ENCODE measurements around the gene SYNE1. TPM values are rescaled to one million over a fixed set of nuclear protein-coding genes. Genes with fewer than 3 reads are reported as not detected.
A peak's percentile ranks its signal among the peaks of the same experiment; 100 is the strongest.
"Not testable (repeated sequence)": the region's sequence is repeated elsewhere in the genome, so short reads cannot be mapped to it uniquely, and the experiment has no call there.

Gene SYNE1
- total RNA-seq, 1 experiment from 2014 or later = 20.9 TPM

DNA sequence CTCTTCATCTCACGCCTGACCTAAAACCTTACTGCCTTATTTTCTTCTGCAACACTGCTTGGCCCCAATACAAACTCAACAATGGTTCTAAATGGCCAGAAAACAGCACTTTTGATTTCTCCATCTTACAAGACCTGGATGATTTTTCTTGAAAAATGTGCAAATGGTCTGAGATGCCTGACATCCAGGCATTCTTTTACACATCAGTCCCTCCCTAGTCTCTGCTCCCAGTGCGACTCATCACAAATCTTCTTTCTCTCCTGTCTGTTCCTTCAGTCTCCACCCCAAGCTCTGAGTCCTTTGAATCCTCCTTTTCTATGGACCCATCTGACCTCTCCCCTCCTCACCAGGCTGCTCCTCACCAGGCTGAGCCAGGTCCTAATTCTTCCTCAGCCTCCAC lies 145.7 kb downstream of the SYNE1 start:
- not testable (repeated sequence) for DNase-seq (ENCODE audit: low read depth)

DNA sequence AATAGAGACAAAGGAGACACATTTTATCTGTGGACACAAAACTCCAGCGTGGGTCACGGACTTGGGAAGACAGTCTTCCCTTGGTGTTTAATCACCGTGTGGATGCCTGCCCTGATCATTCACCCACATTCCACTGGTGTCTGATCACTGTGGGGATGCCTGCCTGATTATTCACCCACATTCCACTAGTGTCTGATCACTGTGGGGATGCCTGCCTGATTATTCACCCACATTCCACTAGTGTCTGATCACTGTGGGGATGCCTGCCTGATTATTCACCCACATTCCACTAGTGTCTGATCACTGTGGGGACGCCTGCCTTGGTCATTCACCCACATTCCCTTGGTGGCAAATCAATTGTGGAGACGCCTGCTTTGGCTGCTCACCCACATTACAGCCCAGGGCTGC lies 146.2 kb downstream of the SYNE1 start:
- peak; percentile 49 for DNase-seq (ENCODE audit: low read depth)

DNA sequence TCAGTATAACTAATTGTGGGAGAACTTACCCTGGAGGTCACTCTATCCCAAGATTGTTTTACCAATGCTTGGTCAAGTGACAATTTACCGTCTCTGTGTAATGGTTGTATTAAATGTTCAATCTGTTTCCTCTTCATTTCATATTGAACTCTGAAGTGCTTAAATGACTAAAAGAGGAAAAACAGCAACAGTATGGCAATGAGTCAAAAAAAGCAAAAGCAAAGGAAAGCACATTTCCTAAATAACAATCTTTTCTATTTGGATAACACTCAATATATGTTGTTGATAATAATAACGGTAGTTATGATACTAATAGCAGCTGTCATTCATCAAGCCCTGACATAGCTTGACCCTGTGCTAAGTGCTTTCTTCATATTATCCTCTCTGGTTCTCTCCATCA lies 152.4 kb downstream of the SYNE1 start:
- DNase-seq (ENCODE audit: low read depth) = no peak

DNA sequence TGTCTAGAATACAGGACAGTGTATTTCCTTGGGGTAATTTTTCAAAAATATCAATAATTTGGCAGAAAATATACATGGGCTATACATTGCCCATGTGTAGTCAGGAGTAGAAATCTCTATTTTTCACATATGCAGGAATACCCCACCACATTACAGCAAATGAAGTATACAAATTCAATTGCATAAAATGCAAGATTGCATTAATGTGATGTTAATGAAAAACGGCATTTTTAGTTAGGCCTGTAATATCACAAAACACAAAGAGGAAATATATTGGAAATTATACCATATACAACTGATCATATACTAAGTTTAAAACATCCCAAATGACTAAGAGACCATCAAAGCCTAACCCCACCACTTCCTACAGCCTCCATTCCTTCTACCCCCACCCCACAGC lies 154.9 kb downstream of the SYNE1 start:
- DNase-seq (ENCODE audit: low read depth) = no peak

DNA sequence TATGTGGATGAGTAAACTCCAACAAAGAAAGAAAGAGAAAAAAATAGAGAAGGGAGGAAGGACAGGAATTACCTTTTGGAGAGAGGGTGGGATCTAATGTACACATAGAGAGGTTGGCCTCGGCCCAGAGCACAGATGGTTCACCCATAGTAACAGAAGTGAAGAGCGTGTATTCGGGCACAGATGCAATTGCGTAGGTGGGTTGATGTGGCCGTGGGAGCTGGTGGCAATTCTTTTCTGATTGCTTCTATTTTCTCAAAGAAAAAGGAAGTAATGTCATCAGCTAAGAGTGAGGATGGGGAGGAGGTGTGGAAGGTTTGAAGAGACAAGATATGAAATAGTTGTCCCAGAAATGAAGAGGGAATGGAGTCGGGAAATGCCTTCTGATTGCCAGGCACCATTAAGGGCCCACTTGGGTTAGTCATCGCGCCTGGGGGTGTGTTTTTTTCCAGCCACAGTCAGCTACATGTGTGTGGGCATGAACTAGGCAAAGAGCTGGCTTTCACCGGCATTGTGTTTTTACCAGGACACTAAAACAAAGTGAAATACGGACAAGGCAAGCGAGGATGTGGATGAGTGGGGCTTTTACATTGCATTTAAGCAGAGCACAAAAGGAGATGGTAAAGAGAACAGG lies 158.7 kb downstream of the SYNE1 start:
- DNase-seq (ENCODE audit: low read depth) = peak; percentile 41

DNA sequence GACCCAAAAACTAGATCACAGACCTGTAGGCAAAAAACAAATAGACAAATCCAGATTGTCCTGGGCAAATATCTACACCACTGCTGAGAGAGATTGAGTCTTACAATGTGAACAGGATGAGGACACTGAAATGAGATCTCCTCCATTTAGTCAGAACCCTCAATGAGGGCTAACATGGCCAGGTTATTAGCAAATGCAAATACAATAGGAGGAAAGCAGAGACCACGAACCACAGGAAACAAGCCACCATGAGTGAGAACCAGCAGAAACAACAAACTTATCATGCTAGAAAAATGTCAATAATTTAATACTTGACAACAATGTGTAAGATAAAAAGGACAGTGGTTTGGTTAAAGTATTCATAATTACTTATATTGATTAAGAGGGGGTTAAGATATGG lies 162.8 kb downstream of the SYNE1 start:
- no peak for DNase-seq (ENCODE audit: low read depth)

DNA sequence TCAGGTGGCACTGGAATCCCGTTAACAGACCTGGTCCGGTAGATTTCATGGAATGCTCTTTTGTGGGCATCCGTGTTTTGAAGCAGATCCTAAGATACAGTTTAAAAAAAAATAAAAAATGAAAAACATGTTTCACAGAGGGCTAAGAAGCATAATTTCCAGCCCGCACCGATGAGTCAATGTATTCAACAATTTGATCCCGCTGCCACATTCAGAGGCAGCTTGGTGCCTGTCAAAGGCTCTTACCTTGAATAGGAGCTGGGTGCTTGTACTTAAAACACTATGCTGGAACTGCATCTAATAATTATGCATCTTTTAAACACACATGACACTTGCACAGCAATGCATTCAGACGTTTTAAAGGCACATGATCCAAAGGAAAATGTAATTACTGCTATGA lies 164.8 kb downstream of the SYNE1 start:
- peak; percentile 35 for DNase-seq (ENCODE audit: low read depth)

DNA sequence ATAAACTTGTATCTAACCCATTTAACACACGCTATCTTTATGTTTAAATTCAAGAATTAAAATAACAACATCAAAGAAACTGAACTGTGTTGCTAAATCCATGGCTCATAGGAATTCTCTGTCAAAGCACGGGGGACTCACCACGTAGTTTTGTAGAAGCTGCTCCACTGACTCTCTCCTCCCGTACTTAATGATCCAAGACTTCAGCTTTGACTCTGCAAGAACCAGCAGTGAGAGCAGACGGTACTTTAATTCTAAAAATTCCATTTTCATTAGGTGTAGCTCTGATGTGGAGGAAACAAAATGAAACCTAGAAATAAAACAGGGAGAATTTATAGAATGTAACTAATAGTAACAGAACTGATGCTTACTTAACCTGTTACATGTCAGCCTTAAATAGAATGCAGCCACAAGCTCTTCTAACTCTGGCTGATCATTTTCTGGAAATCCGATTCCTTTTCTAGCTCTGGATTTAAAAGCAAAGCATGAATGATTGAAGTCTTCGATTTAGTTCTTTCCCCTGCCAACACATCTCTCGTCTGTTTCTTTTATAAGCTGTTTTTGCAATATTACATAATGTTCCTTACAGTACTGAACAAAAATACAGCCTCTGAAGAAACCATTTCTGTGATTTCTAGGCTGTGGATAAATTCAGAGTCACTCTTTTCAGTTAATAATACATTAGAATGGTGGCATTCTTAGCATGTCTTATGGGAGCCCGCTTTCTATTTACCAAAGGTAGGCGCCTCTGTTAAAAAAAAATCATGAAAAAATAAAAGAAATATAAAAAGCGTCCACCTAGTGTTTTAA lies 165.5 kb downstream of the SYNE1 start:
- DNase-seq (ENCODE audit: low read depth) = peak; percentile 41

DNA sequence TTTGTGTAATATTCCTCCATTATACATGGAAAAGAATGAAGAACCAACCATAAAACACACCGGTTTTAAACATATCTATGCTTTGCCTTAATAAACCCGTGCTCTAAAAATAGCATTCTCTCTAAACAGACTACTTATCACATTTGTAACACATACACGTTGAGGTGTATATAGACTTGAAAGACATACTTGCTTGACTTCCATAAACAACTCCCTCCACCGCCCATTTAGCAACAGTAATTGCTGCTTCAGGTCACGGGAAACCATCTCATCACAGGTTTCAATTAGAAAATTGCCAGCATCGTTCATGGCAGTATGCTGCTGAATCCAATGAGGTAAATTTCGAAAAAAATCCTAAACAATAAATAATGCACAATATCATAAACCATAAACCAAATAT lies 174.0 kb downstream of the SYNE1 start:
- no peak for DNase-seq (ENCODE audit: low read depth)

DNA sequence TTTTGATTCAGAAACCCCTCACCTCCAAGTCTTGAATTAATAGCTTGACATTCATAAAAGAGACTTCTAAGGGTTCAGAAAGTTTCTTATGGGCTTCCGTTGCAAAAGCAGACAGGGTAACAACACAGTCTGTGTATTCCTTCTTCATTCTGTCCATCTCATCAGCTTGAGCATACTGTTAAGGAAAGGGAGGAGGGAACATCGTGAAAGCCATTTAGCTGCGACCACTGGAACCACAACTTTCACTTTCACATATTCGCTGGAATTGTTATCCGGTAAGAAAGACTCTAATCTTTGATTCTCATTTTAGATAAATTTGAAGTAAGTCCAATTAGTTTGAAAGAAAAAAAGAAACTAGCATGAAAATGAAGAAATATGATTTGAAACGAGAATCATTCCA lies 174.4 kb downstream of the SYNE1 start:
- peak; percentile 45 for DNase-seq (ENCODE audit: low read depth)

DNA sequence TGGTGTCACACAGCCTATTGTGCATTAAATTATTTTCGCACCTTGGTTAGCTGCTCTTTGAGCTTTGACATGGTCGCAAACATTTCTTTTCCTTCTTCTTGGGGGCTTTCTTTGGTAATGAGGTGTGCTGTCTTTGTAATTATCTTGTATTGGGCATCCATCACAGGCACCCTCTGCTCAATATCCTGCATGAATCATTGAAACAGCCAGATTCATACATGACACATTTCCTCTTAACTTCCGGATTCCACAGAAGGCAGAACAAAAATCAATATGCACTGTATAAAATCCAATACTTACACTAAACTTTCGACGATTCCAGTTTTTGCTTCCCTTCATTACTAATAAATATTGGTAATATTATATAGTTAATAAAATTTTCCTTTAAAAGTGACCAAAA lies 175.6 kb downstream of the SYNE1 start:
- DNase-seq (ENCODE audit: low read depth) = peak; percentile 37

DNA sequence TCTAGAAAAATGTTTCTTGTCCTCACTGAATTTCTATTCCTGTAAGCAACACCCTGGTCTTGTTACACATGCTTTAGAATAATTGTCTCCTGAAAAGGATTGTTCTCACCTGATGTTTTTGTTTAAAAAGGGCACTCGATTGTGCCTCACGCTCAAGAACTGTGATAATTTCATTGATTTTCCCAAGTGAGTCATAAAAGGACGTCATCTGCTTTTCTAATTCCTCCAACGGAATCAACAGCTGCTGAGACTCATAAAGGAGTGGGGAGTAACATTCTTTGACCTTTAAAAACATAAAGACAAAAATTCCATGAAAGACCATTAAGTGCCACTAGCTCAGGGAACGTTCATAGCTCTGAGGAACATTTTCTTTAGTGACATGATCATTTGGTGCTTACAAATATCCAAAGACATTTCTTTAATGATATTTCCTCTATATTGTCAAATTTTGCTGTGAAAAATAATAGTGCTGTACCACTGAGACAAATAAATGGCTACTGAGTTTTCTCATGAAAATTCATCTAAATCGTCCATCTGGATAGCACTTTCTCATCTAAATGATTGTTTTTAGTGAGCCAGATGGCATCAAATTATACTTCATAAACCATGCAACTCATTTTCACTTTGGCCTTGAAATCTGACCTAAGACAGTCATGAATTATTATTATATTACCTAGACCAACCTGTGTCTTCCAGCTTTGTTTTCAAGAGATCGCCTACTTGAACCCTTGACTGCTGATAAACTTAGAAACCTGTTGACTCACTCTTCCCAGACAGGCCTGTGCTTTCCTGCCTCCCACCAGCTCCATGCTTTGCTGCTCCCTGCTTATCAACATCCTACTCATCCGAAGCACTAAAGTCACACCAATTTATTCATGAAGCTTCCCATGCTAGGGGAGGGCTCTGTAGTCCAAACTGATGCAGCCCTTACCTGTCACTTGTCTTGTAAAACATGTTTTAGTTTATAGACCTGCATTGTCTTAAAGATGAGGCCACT lies 178.2 kb downstream of the SYNE1 start:
- DNase-seq (ENCODE audit: low read depth) = peak; percentile 45

DNA sequence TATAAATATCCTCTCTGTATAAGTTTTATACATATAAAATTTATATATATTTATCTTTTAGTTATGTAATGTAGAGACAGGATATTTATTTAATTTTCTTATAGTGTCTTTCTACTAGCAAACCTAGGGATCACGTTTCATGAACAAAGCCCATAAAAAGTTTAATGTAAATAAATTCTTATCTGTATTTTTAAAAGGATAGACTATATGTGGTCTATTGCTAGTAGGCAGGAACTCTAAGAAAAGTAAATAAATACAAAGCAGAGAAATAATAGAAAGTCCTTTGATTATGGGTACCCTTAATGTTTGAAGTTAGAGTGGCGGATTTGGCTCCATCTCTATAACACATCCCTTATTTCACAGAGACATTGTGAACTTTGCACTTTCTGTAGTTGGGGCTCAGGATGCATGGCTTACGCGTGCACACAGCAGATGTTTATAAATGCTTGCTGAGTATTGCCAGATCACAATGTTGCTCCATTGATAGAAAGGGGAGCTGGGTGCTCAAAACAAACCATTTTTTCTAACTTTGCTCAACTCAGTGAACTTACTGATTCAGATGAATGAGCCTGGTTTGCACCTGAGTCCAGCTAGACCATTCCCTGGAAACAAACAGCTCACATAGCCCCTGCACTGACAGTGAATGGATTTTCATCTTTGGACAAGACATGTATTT lies 179.1 kb downstream of the SYNE1 start:
- no peak for DNase-seq (ENCODE audit: low read depth)

DNA sequence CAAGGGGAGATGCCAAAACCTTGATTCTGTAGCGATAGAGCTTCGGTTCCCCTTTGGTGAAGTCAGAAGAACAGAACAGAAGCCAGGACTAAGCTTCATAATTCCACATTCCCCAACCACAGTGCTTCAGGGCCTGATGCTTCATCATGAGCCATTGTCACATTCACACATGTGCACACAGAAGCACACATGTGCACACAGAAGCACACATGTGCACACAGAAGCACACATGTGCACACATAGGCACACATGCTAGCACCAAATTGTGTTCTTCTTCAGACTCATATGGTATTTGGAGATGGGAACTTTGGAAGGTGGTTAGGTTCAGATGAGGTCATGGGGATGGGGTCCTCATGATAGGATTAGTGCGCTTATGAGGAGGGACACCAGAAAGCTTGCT lies 183.2 kb downstream of the SYNE1 start:
- no peak for DNase-seq (ENCODE audit: low read depth)

DNA sequence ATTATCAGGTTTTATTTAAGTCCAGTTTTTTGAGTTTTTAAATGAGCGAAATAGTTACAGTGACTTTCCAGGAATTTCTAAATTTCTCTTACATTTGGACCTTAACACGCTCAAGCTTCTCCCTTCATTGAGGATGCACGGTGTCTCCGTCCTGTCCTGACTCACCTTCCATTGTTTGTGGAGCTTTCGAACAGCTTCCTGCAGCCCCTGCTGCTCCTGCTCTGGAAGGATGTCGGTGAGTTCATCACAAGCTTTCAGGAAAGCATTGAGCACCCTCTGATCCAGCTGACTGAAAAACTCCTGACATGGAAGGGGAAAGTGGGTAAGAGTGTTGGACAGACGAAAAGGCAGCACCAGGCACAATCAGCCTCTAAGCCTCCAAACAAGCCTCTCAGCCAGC lies 183.7 kb downstream of the SYNE1 start:
- DNase-seq (ENCODE audit: low read depth) = no peak

DNA sequence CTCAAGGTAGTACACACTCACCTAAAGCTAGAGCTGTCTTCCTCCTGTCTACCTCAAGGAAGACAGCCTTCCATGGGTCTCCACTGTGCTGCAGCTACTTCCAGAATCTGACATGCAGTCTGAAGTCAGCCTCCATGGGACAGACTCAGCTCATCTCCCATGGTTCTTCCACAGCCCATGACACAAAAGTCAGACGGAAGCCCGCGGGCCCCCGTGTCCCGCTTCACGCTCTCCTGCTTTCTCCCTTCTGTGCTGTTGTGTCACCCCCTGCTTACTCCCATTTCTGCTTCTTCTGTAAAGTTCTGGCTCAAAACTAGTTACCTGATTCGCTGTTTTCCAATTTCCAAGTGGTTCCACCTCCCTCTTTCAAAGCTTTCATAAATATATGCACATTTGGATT lies 184.5 kb downstream of the SYNE1 start:
- no peak for DNase-seq (ENCODE audit: low read depth)

DNA sequence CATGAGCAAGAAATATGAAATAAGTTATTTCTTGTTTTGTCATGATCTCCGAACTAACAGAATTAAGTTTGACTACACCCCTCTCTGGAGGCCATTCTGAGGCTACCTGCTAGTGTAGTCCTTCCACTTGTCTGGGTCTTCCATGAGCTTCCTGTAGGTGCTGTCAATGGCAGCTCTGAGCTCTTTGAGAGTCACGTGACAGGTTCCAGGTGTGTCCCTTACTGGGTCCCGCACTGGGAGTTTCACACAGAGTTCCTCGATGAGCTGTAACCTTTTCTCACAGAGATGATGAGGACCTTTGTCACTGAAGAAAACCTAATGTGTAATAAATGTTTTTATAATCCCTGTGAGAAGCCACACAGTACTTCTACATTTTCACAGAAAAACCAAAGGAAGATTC lies 186.6 kb downstream of the SYNE1 start:
- no peak for DNase-seq (ENCODE audit: low read depth)

DNA sequence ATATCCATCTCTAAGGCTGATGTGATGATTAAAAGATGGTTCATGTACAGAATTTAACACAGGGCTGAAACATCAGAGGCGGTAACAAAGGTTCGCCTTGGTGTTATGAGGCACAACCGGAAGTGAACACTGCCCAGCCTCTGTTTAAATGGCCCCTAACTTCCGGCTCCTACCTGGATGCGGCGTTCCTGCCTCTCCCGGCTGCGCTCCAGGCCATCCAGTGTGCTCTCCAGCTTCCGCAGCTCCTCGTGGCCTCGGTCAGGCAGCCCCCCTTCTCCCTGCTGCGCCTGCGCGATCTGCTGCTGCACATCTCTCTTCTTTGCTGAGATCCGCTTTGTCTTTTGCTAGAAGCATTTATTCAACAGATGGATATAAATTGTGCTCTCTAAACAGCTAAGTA lies 195.3 kb downstream of the SYNE1 start:
- no peak for DNase-seq (ENCODE audit: low read depth)

DNA sequence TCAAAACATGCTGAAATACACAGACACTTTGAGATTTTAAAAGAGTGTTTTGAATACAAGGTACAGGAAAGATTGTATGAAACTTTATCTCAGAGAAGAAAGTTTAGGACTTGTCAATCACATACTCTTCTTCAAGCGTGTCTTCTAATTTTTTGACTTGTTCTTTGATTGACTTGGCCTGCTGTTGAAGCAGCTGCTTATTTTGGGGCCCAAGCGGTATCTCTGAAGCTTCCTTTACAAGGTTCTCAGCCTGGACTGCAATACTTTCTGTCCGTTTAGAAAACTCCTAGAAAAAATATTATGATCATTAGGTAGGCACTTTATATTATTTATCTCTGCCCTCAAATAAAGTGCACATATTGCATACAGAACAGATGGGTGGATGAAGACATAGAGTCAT lies 201.3 kb downstream of the SYNE1 start:
- DNase-seq (ENCODE audit: low read depth) = no peak

DNA sequence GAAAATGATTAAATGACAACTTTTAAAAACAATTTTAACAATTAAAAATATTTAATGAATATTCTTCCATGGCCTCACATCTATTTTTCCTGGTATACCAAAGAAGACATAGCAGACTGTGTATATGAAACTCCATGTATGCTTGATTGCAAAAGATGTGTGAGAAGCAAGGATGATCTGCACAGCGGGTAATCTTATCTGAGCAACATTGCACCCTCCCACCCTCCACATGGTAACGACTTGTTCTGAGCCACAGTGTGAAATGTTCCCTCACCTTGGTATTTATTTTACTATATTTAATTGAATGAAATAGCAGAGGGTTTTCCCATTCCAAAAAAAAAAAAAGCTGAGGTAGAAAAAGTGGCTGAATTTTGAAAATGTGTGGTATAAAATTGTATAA lies 204.4 kb downstream of the SYNE1 start:
- no peak for DNase-seq (ENCODE audit: low read depth)

DNA sequence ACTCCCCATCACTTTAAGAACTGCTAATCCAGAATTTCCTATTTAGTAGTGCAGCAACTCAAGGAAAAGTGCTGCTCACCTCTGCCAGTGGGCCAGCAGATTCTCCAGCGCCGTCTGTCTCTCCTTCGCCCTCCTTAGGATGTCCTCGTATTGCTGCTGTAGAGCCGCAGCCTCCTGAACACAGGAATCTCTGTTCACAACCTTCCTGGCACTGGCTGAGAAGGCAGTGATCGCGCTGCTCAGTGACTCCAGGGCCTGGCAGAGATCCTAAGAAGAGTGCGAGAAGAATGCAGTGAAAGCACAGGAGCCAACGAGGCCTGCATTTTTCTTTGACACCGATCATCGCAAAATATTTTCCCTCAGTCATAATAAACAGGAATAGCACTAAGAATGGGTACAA lies 209.0 kb downstream of the SYNE1 start:
- peak; percentile 43 for DNase-seq (ENCODE audit: low read depth)

DNA sequence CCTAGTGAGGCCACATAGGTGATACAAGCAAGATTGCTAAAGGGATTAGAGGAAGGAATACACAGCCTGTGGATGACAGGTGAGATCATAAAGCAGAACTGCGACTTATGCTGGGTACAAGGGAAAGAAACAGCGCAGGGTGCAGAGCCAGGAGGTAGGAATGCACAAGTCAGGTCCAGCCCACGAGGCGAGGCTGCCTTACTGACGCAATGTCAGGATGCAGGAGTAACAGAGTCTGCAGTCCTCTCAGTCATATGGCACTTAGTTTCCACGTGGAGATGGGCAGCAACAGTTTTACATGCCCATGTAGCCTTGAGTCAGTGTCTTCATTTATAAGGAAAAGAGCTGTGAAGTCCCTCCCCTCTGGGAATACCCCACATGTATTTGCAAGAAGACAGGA lies 210.9 kb downstream of the SYNE1 start:
- DNase-seq (ENCODE audit: low read depth) = no peak
